OCI-LY7 (cell line): ENCODE data around the gene DDN. TPM values are rescaled to one million over a fixed set of nuclear protein-coding genes. Genes with fewer than 3 reads are reported as not detected.

Experiments
- BruUV-seq: library from RNA; stranded (reverse); fragments of 400-500 nt; replicated peaks from 2 replicates; lab custom pipeline; 2021; lab: Mats Ljungman, UMichigan
- CTCF ChIA-PET: fragments of 300-600 bp; sonication (Branson Sonifier 250); formaldehyde crosslinking; loops from one replicate; lab custom pipeline; 2022; ENCODE audit warnings: antibody characterized with exemption; ENCODE audit not compliant: unreplicated experiment; lab: Charles Lee
- POLR2A ChIA-PET: fragments of 300-600 bp; sonication (Branson Sonifier 250); formaldehyde crosslinking; loops from one replicate; lab custom pipeline; 2022; ENCODE audit warnings: antibody characterized with exemption; lab: Charles Lee
- DNase-seq: peaks from one replicate; pipeline ENCODE4 v3.0.0-alpha.2; 2015; ENCODE audit warnings: low spot score
- H2AFZ ChIP-seq: fragments of 200-600 bp; sonication (generic), shearing (Covaris generic); 2 replicates; pipeline ENCODE4 v1.6.1; 2014; ENCODE audit warnings: mild to moderate bottlenecking, antibody characterized with exemption, low read length, moderate library complexity
- H3K27ac ChIP-seq: fragments of 200-600 bp; sonication (generic); 2 replicates; pipeline ENCODE4 v1.5.1; 2014; ENCODE audit warnings: mixed run types, low read depth, mild to moderate bottlenecking, moderate library complexity, low read length, inconsistent platforms; ENCODE audit not compliant: poor library complexity, severe bottlenecking
- H3K36me3 ChIP-seq: fragments of 200-600 bp; sonication (generic); 2 replicates; pipeline ENCODE4 v1.6.1; 2014; ENCODE audit warnings: mild to moderate bottlenecking, antibody characterized with exemption, low read length, moderate library complexity, mixed read lengths; ENCODE audit not compliant: insufficient read depth
- H3K4me1 ChIP-seq: fragments of 200-600 bp; sonication (generic); 2 replicates; pipeline ENCODE4 v1.5.1; 2014; ENCODE audit warnings: mild to moderate bottlenecking, low read length; ENCODE audit not compliant: insufficient read depth, poor library complexity, severe bottlenecking
- H3K4me2 ChIP-seq: fragments of 200-600 bp; sonication (generic); 2 replicates; pipeline ENCODE4 v1.6.1; 2014; ENCODE audit warnings: mild to moderate bottlenecking, low read length
- H3K4me3 ChIP-seq: fragments of 200-600 bp; sonication (generic); 2 replicates; pipeline ENCODE4 v1.5.1; 2014; ENCODE audit warnings: mild to moderate bottlenecking, low read depth, low read length; ENCODE audit not compliant: poor library complexity, severe bottlenecking
- H3K79me2 ChIP-seq: fragments of 200-600 bp; sonication (generic); 2 replicates; pipeline ENCODE4 v1.6.1; 2016; ENCODE audit warnings: low read depth, mild to moderate bottlenecking, low read length, moderate library complexity, mixed read lengths; ENCODE audit not compliant: insufficient read depth
- H3K9me2 ChIP-seq: fragments of 200-600 bp; sonication (generic); 2 replicates; pipeline ENCODE4 v1.6.1; 2016; ENCODE audit warnings: mild to moderate bottlenecking, low read length, mixed read lengths; ENCODE audit not compliant: insufficient read depth
- H3K9me3 ChIP-seq: fragments of 200-600 bp; sonication (generic); 2 replicates; pipeline ENCODE4 v1.6.1; 2014; ENCODE audit warnings: mild to moderate bottlenecking, mixed run types, low read length, mixed read lengths
- H4K20me1 ChIP-seq: fragments of 200-600 bp; sonication (generic); 2 replicates; pipeline ENCODE4 v1.6.1; 2014; ENCODE audit warnings: mild to moderate bottlenecking, antibody characterized with exemption, low read length, moderate library complexity, mixed read lengths; ENCODE audit not compliant: insufficient read depth
- CTCF ChIP-seq: fragments of 200-600 bp; sonication (generic); conservative IDR thresholded peaks from 2 replicates; pipeline ENCODE4 v1.5.1; 2014; ENCODE audit warnings: mild to moderate bottlenecking, antibody characterized with exemption, low read length, moderate library complexity, mixed read lengths
- EZH2phosphoT487 ChIP-seq: fragments of 200-600 bp; sonication (generic); IDR thresholded peaks from 2 replicates; pipeline ENCODE4 v1.6.1; 2018; ENCODE audit warnings: low read depth, borderline replicate concordance, mild to moderate bottlenecking, mixed run types, antibody characterized with exemption, low read length, moderate library complexity, mixed read lengths
- intact Hi-C: fragments of 100-400 bp; cut with micrococcal nuclease; formaldehyde crosslinking; loops from one replicate; pipeline ENCODE4 v1.10.0; 2022; ENCODE audit not compliant: unreplicated experiment
- total RNA-seq, 2 experiments: library from RNA; depleted of rRNA in 1 of 2; stranded (reverse); fragments of >200 nt in 1 of 2; shearing (Covaris generic) in 1 of 2; gene quantifications; 2 replicates each; pipeline ENCODE4 v1.2.3, GENCODE V29; 2014 to 2022

Gene DDN
- total RNA-seq, 2 experiments from 2014 or later, result 0.13 TPM; not detected in 1

GRCh38 chr12:48978291-48978740 lies 20.9 kb downstream of the DDN start, which contains the start of gene WNT1:
Gene WNT1, plus strand, starts transcription at chr12:48978322. Its CDS starts 329 bp downstream, at chr12:48978651.
- no peaks in the 10 kb centered on the region for H3K9me3 ChIP-seq
- TF ChIP-seq EZH2phosphoT487, result no peak
- TF ChIP-seq CTCF, result peak; percentile 51
- no peaks in the 10 kb centered on the region; the same call in 1 of the 2 replicates for H4K20me1 ChIP-seq
- no peak for DNase-seq
- no peaks in the 10 kb centered on the region for H3K9me2 ChIP-seq
- H3K4me1 ChIP-seq, result peaks cover 6% of the 10 kb centered on the region
- intact Hi-C loops, result loop anchor here (1.0 kb wide), 1 partner anchor 54 kb away; no protein-coding TSS in a partner anchor
- peak within 1 kb of the TSS; percentile 31; the same call in 1 of the 2 replicates for H2AFZ ChIP-seq
- POLR2A ChIA-PET, result no interaction called here
- CTCF ChIA-PET, result interaction anchor here (1.3 kb wide), 1 partner anchor 12 kb away, joined by 4 read pairs; no protein-coding TSS in a partner anchor
- no TSS peak for BruUV-seq
- H3K4me2 ChIP-seq, result peak within 1 kb of the TSS; percentile 42; the same call in 1 of the 2 replicates
- no peak within 1 kb of the TSS for H3K4me3 ChIP-seq
- H3K79me2 ChIP-seq, result no peaks in the 10 kb centered on the region
- H3K27ac ChIP-seq, result no peak within 1 kb of the TSS
- no peaks in the 10 kb centered on the region for H3K36me3 ChIP-seq

- H4K20me1 ChIP-seq, result no peaks in the 10 kb centered on the region; the same call in 1 of the 2 replicates
- peak overlapping the region; percentile 42; the same call in 1 of the 2 replicates for H3K4me2 ChIP-seq
- no peak overlapping the region for H3K4me3 ChIP-seq
- no peaks in the 10 kb centered on the region for H3K79me2 ChIP-seq
- no peaks in the 10 kb centered on the region for H3K36me3 ChIP-seq
- CTCF ChIA-PET, result interaction anchor here (0.8 to 0.9 kb wide), 2 partner anchors 10 to 52 kb away, joined by 3 to 4 read pairs; partner anchors contain the start of gene FKBP11
- peak; percentile 81 for TF ChIP-seq CTCF
- TF ChIP-seq EZH2phosphoT487, result no peak
- no peaks in the 10 kb centered on the region for H3K9me3 ChIP-seq
- H3K9me2 ChIP-seq, result no peaks in the 10 kb centered on the region
- no TSS peak for BruUV-seq
- POLR2A ChIA-PET, result no interaction called here
- no peak overlapping the region for H3K27ac ChIP-seq
- intact Hi-C loops, result loop anchor here (1.0 to 2.0 kb wide), 2 partner anchors 41 to 53 kb away; no protein-coding TSS in a partner anchor
- peak; percentile 78 for DNase-seq
- H2AFZ ChIP-seq, result peak overlapping the region; percentile 31; the same call in 1 of the 2 replicates
- peaks cover 6% of the 10 kb centered on the region for H3K4me1 ChIP-seq
Measured at GRCh38 chr12:48977290-48978281, 21.6 kb downstream of the DDN start.
